Measurements from ENCODE around the gene SLC7A10. TPM values are rescaled to one million over a fixed set of nuclear protein-coding genes. Genes with fewer than 3 reads are reported as not detected.

Gene SLC7A10
- total RNA-seq, 2 donors from 2014 or later: not detected

- intact Hi-C loops (cut with DNase I): loop anchor here (2.0 to 5.0 kb wide), 2 partner anchors 173 to 536 kb away; no protein-coding TSS in a partner anchor
- Histone ChIP-seq H3K27ac (no peak overlapping the region), H3K9me3 (no peaks in the 10 kb centered on the region), H3K4me3 (no peak overlapping the region), H3K4me1 (no peaks in the 10 kb centered on the region), H3K36me3 (no peaks in the 10 kb centered on the region), H3K9ac (ENCODE audit: low read depth in 2 of 2, low read length in 2 of 2) (no peak overlapping the region), H3K27me3 (no peaks in the 10 kb centered on the region)
- DNase-seq: no peak
- TF ChIP-seq CTCF (IDR thresholded peaks at IDR 0.05): no peak
Observed at GRCh38 chr19:33235996-33236350, 10.3 kb upstream of the SLC7A10 start.

GRCh38 chr19:33235269-33235995 lies 9.8 kb upstream of the SLC7A10 start:
- peak overlapping the region in 1 of 2 donors; percentile 19 for H3K9ac ChIP-seq (ENCODE audit: low read depth in 2 of 2, low read length in 2 of 2)
- H3K27ac ChIP-seq: no peak overlapping the region
- no peaks in the 10 kb centered on the region for H3K4me1 ChIP-seq
- H3K36me3 ChIP-seq: no peaks in the 10 kb centered on the region
- H3K27me3 ChIP-seq: no peaks in the 10 kb centered on the region
- H3K9me3 ChIP-seq: no peaks in the 10 kb centered on the region
- intact Hi-C loops (cut with DNase I): loop anchor here (2.0 to 5.0 kb wide), 2 partner anchors 173 to 537 kb away; no protein-coding TSS in a partner anchor
- TF ChIP-seq CTCF (IDR thresholded peaks at IDR 0.05): peak; percentile 91
- no peak overlapping the region for H3K4me3 ChIP-seq
- peak; percentile 93 for DNase-seq

GRCh38 chr19:33234736-33235135 lies 9.1 kb upstream of the SLC7A10 start:
- Histone ChIP-seq H3K36me3 (no peaks in the 10 kb centered on the region), H3K9me3 (no peaks in the 10 kb centered on the region), H3K27me3 (no peaks in the 10 kb centered on the region), H3K4me3 (no peak overlapping the region), H3K9ac (ENCODE audit: low read depth in 2 of 2, low read length in 2 of 2) (no peak overlapping the region), H3K4me1 (no peaks in the 10 kb centered on the region), H3K27ac (no peak overlapping the region)
- TF ChIP-seq CTCF (IDR thresholded peaks at IDR 0.05): no peak
- no peak for DNase-seq
- intact Hi-C loops (cut with DNase I): loop anchor here (2.0 to 5.0 kb wide), 2 partner anchors 174 to 538 kb away; no protein-coding TSS in a partner anchor

GRCh38 chr19:33234092-33234491 lies 8.4 kb upstream of the SLC7A10 start:
- TF ChIP-seq CTCF (IDR thresholded peaks at IDR 0.05): no peak
- no peaks in the 10 kb centered on the region for H3K27me3 ChIP-seq
- no peak for DNase-seq
- H3K36me3 ChIP-seq: no peaks in the 10 kb centered on the region
- no peak overlapping the region for H3K4me3 ChIP-seq
- H3K4me1 ChIP-seq: no peaks in the 10 kb centered on the region
- no peak overlapping the region for H3K27ac ChIP-seq
- no peaks in the 10 kb centered on the region for H3K9me3 ChIP-seq
- no peak overlapping the region for H3K9ac ChIP-seq (ENCODE audit: low read depth in 2 of 2, low read length in 2 of 2)
- intact Hi-C loops (cut with DNase I): loop anchor here (2.0 kb wide), 1 partner anchor 175 kb away; no protein-coding TSS in a partner anchor

- Histone ChIP-seq H3K4me3 (no peak overlapping the region), H3K36me3 (no peaks in the 10 kb centered on the region), H3K27me3 (no peaks in the 10 kb centered on the region), H3K4me1 (no peaks in the 10 kb centered on the region), H3K27ac (no peak overlapping the region), H3K9ac (ENCODE audit: low read depth in 2 of 2, low read length in 2 of 2) (no peak overlapping the region), H3K9me3 (no peaks in the 10 kb centered on the region)
- no peak for TF ChIP-seq CTCF (IDR thresholded peaks at IDR 0.05)
- DNase-seq: no peak
- intact Hi-C loops (cut with DNase I): no loop called here
Observed at GRCh38 chr19:33233056-33233873, 7.6 kb upstream of the SLC7A10 start.
